K562 treated with DMSO at 1 percent for 4 hours (cell line): ENCODE results near the gene CST11. TPM values are rescaled to one million over a fixed set of nuclear protein-coding genes. Genes with fewer than 3 reads are reported as not detected.

Experiments
- total RNA-seq: library from RNA; unstranded; fragments of 300-600 nt; gene quantifications from 2 replicates; pipeline ENCODE4 v1.2.3, GENCODE V29; 2022; ENCODE audit not compliant: insufficient read depth

The CST11 gene
- not detected in 2 replicates for total RNA-seq

GRCh38 chr20:23452776-23453175, at the start of gene CST11:
CST11 (minus strand) TSS chr20:23452876; CDS start chr20:23452811, 65 bp downstream.

GRCh38 chr20:23490817-23491216, 38.1 kb upstream of the CST11 start, which contains the start of gene CST8:
CST8 (plus strand) TSS chr20:23491117; CDS start chr20:23491668, 551 bp downstream.

DNA sequence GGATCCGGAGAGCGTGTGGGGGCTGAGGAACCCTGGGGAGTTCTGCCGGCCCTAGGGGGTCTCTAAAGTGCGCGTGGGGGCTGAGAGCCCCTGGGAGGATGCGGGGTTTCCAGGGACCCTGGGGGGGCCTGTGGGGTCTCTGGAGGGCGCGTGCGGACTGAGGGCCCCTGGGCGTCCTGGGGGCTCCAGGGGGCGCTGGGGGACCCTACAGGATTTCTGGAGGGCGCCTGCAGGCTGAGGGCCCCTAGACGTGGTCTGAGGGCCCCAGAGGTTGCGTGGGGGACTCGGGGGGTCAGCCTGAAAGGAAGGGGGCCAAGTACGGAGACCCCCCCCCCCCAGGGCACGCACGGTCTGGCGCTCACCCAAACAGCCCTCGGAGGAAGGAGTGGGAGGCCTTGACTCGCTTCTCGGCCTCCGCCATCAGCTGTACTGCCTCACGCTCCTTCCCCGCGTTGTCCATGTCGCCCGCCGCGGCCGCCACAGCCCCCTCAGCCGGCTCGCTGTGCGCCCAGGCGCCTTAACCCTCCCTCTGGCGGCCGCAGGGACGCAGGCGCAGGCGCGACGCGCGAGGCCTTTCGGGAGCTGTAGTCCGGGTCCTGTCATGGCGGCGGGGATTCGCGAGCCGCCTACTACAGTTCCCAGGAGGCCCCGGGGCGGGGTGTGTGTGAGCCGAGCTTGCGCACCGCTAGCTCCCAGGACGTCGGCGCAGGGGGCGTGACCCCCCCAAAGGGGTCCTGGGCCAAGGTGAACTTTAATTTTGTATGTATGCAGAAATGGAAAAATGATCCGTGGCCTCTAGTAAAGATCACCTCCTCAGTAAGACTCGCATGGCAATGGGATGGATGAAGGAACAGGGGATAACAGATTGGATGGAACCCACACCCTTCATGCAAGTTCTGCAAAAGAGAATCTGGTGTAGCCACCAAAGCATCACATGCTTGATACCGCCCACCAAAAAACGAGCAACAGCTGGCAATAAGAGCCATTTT, 31.4 kb downstream of the CST11 start, which contains the start of gene NAPB:
NAPB (minus strand) TSS at position 546 of the 989 bp plus-strand sequence; CDS start at position 460, 86 bp downstream.

Other genes with a start within 250 kb of the CST11 start
- gene NXT1, start 102.1 kb downstream of the CST11 start, total RNA-seq = 16.9 and 21.2 TPM in 2 replicates
- gene GZF1, start 90.7 kb downstream of the CST11 start, total RNA-seq = 5.8 and 9.7 TPM in 2 replicates
- gene NAPB, start 31.4 kb downstream of the CST11 start, total RNA-seq = 1.8 and 2.5 TPM in 2 replicates
- gene CSTL1, start 13.2 kb downstream of the CST11 start, total RNA-seq = not detected in 2 replicates
- not detected in 2 replicates for gene CST8, start 38.2 kb upstream of the CST11 start, total RNA-seq
- not detected in 2 replicates for gene CST9L, start 115.6 kb upstream of the CST11 start, total RNA-seq
- gene CST9, start 153.0 kb upstream of the CST11 start, total RNA-seq = not detected in 2 replicates
- 296 and 302 TPM in 2 replicates for gene CST3, start 185.1 kb upstream of the CST11 start, total RNA-seq
- gene CST4, start 236.2 kb upstream of the CST11 start, total RNA-seq = not detected in 2 replicates